Sigmoid colon (tissue), 4 donors: Measurements from ENCODE around the gene PIGT.

Experiments used
- CTCF ChIP-seq, 4 experiments: fragments of 450-650 bp in 3 of 4; fragments of 200-600 bp in 1 of 4; IDR thresholded peaks; one replicate each; pipeline ENCODE4 v1.5.1; 2016 to 2019; ENCODE audit warnings: antibody characterized with exemption in 4 of 4, mild to moderate bottlenecking in 3 of 4, moderate library complexity in 2 of 4
- EP300 ChIP-seq, 4 donors: sonication (generic); formaldehyde crosslinking; IDR thresholded peaks; one replicate each; pipeline ENCODE4 v1.6.1; 2017; ENCODE audit warnings: antibody characterized with exemption in 4 of 4
- POLR2A ChIP-seq, 2 donors: fragments of 450-650 bp; IDR thresholded peaks; one replicate each; pipeline ENCODE4 v1.6.1; 2016; ENCODE audit warnings: antibody characterized with exemption in 2 of 2, mild to moderate bottlenecking in 2 of 2, moderate library complexity in 2 of 2
- POLR2AphosphoS5 ChIP-seq, 4 donors: sonication (generic); formaldehyde crosslinking; IDR thresholded peaks; one replicate each; pipeline ENCODE4 v1.6.1; 2017; ENCODE audit warnings: antibody characterized with exemption in 4 of 4

- TF ChIP-seq CTCF (IDR thresholded peaks at IDR 0.05) (peak in 1 of 4 experiments; percentile 38), POLR2A (IDR thresholded peaks at IDR 0.05) (no peak), EP300 (IDR thresholded peaks at IDR 0.05) (no peak), POLR2AphosphoS5 (IDR thresholded peaks at IDR 0.05) (no peak)
Observed at GRCh38 chr20:45470937-45471336, 55.0 kb downstream of the PIGT start.
